ENCODE measurements around the gene CIAO2B.
"Not testable (repeated sequence)": the region's sequence is repeated elsewhere in the genome, so short reads cannot be mapped to it uniquely, and the experiment has no call there.

Gene CIAO2B

DNA sequence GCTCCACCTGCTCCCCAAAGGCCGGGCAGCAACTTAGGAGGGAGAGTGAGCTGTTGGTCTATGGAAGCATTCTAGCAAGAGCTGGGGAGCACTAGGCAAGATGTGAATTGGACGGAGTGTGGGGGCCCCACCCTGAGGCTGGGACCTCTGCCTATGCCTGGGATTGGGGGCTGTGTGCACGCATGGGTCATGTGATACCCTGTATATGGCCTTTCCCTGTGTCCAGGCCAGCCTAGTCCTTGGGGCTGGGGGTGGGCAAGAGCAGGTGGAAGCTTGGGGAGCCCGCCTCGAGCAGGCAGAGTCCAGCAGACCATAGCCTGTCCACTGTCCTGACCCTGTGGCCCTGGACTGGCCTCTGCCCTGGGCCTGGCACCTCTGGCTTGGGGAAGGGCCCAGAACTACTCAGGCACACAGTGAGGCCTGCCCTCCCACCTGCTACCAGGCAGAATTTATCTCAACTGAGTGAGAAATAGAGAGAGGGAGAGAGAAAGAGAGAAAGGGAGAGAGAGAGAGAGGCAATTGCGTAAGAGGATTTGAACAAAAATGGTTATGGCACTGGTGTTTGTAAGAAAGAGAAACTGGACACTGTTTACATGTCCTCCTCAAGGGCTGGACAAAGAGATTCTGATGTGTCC lies 34.8 kb downstream of the CIAO2B start:
- Histone ChIP-seq H3K27me3 (ENCODE audit: control insufficient read depth in 2 of 2, insufficient read depth in 2 of 2, low read length in 2 of 2) (no peaks in the 10 kb centered on the region), H3K9me3 (ENCODE audit: control insufficient read depth in 2 of 2, low read length in 2 of 2) (no peaks in the 10 kb centered on the region), H3K4me1 (ENCODE audit: control insufficient read depth in 2 of 2, insufficient read depth in 2 of 2, low read length in 2 of 2) (peaks cover 37 to 44% of the 10 kb centered on the region in 2 donors), H3K27ac (ENCODE audit: low read depth in 2 of 2, low read length in 2 of 2) (peak overlapping the region; percentile 69 to 75), H3K36me3 (ENCODE audit: control insufficient read depth in 2 of 2, insufficient read depth in 2 of 2, low read length in 2 of 2) (no peaks in the 10 kb centered on the region), H3K9ac (ENCODE audit: low read depth in 1 of 2, low read length in 2 of 2) (peak overlapping the region in 1 of 2 donors; percentile 78), H3K4me3 (ENCODE audit: low read length in 2 of 2) (no peak overlapping the region)

DNA sequence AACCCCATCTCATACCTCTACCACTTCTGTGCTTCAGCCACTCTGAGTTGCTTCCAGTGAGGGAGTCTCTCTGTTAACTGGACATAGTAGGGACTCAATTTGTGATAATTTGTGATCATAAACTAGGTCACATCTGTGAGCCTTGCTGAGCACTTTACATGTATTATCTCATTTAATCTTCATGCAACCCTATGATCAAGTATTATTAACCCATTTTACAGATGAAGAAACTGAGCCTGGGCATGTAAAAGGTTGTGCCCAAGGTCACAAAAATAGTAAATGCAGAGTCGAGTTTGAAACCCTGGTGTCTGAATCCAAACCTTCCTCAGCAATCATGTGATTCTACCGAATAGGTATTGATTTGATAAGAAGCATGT lies 35.3 kb downstream of the CIAO2B start:
- H3K4me1 ChIP-seq (ENCODE audit: control insufficient read depth in 2 of 2, insufficient read depth in 2 of 2, low read length in 2 of 2): peaks cover 37 to 44% of the 10 kb centered on the region in 2 donors
- H3K36me3 ChIP-seq (ENCODE audit: control insufficient read depth in 2 of 2, insufficient read depth in 2 of 2, low read length in 2 of 2): no peaks in the 10 kb centered on the region
- H3K9me3 ChIP-seq (ENCODE audit: control insufficient read depth in 2 of 2, low read length in 2 of 2): no peaks in the 10 kb centered on the region
- no peak overlapping the region for H3K4me3 ChIP-seq (ENCODE audit: low read length in 2 of 2)
- no peak overlapping the region for H3K9ac ChIP-seq (ENCODE audit: low read depth in 1 of 2, low read length in 2 of 2)
- peak overlapping the region; percentile 69 to 75 for H3K27ac ChIP-seq (ENCODE audit: low read depth in 2 of 2, low read length in 2 of 2)
- H3K27me3 ChIP-seq (ENCODE audit: control insufficient read depth in 2 of 2, insufficient read depth in 2 of 2, low read length in 2 of 2): no peaks in the 10 kb centered on the region

DNA sequence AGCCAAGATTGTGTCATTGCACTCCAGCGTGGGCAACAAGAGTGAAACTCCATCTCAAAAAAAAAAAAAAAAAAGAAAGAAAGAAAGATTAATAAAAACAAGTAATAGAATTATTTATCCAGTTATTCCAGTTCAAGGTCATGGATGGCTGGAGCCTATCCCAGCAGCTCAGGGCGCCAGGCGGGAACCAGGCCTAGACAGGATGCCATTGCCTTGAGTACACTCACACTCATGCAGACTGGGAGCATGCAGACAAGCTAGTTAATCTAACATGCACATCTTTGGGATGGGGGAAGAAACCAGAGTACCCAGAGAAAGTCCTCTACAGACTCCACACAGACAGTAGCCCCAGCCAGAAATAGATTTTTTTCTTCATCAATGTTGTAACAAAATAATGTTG lies 36.0 kb downstream of the CIAO2B start:
- H3K27ac ChIP-seq (ENCODE audit: low read depth in 2 of 2, low read length in 2 of 2): no peak overlapping the region
- no peaks in the 10 kb centered on the region for H3K9me3 ChIP-seq (ENCODE audit: control insufficient read depth in 2 of 2, low read length in 2 of 2)
- no peaks in the 10 kb centered on the region for H3K36me3 ChIP-seq (ENCODE audit: control insufficient read depth in 2 of 2, insufficient read depth in 2 of 2, low read length in 2 of 2)
- no peak overlapping the region for H3K9ac ChIP-seq (ENCODE audit: low read depth in 1 of 2, low read length in 2 of 2)
- H3K4me3 ChIP-seq (ENCODE audit: low read length in 2 of 2): no peak overlapping the region
- no peaks in the 10 kb centered on the region for H3K27me3 ChIP-seq (ENCODE audit: control insufficient read depth in 2 of 2, insufficient read depth in 2 of 2, low read length in 2 of 2)
- H3K4me1 ChIP-seq (ENCODE audit: control insufficient read depth in 2 of 2, insufficient read depth in 2 of 2, low read length in 2 of 2): peaks cover 37 to 44% of the 10 kb centered on the region in 2 donors

DNA sequence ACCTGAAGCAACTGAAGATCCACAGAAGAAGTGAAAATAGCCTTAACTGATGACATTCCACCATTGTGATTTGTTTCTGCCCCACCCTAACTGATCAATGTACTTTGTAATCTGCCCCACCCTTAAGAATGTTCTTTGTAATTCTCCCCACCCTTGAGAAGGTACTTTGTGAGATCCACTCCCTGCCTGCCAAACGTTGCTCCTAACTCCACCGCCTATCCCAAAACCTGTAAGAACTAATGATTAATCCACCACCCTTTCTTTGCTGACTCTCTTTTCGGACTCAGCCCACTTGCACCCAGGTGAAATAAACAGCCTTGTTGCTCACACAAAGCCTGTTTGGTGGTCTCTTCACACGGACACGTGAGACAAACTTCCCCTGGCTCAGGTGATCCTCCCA lies 37.5 kb downstream of the CIAO2B start:
- Histone ChIP-seq H3K4me1 (ENCODE audit: control insufficient read depth in 2 of 2, insufficient read depth in 2 of 2, low read length in 2 of 2) (peaks cover 37 to 43% of the 10 kb centered on the region in 2 donors), H3K27ac (ENCODE audit: low read depth in 2 of 2, low read length in 2 of 2) (peak overlapping the region; percentile 86 to 87), H3K9ac (ENCODE audit: low read depth in 1 of 2, low read length in 2 of 2) (peak overlapping the region in 1 of 2 donors; percentile 37)
- not testable (repeated sequence) for H3K9me3 ChIP-seq (ENCODE audit: control insufficient read depth in 2 of 2, low read length in 2 of 2); H3K36me3 ChIP-seq (ENCODE audit: control insufficient read depth in 2 of 2, insufficient read depth in 2 of 2, low read length in 2 of 2); H3K4me3 ChIP-seq (ENCODE audit: low read length in 2 of 2); H3K27me3 ChIP-seq (ENCODE audit: control insufficient read depth in 2 of 2, insufficient read depth in 2 of 2, low read length in 2 of 2)

DNA sequence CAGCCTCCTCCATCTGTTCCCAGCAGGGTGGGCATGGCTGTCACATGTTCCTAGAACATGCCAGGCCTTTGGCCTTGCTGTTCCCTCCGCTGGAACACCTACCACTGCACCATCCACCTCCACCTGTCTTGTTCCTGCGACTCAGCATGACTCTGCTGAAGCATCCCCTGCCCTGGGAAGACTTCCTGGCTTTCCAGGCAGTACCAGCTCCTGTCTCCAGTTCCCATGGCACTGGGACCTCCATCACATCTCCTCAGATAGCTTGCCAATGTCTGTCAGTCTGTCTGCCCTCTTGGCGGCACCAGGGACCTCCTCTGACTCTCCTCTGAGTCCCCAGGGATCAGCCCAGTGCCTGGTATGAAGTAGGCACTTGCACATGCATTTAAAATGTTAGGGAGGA lies 38.2 kb downstream of the CIAO2B start:
- H3K27ac ChIP-seq (ENCODE audit: low read depth in 2 of 2, low read length in 2 of 2): peak overlapping the region; percentile 86 to 87
- no peaks in the 10 kb centered on the region for H3K9me3 ChIP-seq (ENCODE audit: control insufficient read depth in 2 of 2, low read length in 2 of 2)
- H3K27me3 ChIP-seq (ENCODE audit: control insufficient read depth in 2 of 2, insufficient read depth in 2 of 2, low read length in 2 of 2): no peaks in the 10 kb centered on the region
- peaks cover 33 to 37% of the 10 kb centered on the region in 2 donors for H3K4me1 ChIP-seq (ENCODE audit: control insufficient read depth in 2 of 2, insufficient read depth in 2 of 2, low read length in 2 of 2)
- H3K36me3 ChIP-seq (ENCODE audit: control insufficient read depth in 2 of 2, insufficient read depth in 2 of 2, low read length in 2 of 2): no peaks in the 10 kb centered on the region
- H3K4me3 ChIP-seq (ENCODE audit: low read length in 2 of 2): no peak overlapping the region
- H3K9ac ChIP-seq (ENCODE audit: low read depth in 1 of 2, low read length in 2 of 2): peak overlapping the region; percentile 5 to 46

DNA sequence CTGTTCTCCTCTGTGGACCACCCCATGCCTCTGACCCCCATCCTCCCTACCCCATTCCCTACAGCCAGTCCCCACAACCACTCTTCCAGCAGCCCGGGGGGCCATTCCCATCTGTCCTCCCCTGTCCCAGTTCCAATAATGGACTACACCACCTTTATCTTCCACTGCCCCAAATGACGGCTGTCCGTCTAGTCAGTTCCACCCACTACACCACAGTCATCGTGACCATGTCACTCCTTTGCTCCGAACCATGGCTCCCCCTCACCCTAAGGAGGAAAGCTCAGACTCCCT lies 38.6 kb downstream of the CIAO2B start:
- Histone ChIP-seq H3K9ac (ENCODE audit: low read depth in 1 of 2, low read length in 2 of 2) (peak overlapping the region; percentile 41 to 46), H3K36me3 (ENCODE audit: control insufficient read depth in 2 of 2, insufficient read depth in 2 of 2, low read length in 2 of 2) (no peaks in the 10 kb centered on the region), H3K27me3 (ENCODE audit: control insufficient read depth in 2 of 2, insufficient read depth in 2 of 2, low read length in 2 of 2) (no peaks in the 10 kb centered on the region), H3K4me3 (ENCODE audit: low read length in 2 of 2) (no peak overlapping the region), H3K27ac (ENCODE audit: low read depth in 2 of 2, low read length in 2 of 2) (peak overlapping the region; percentile 86 to 87), H3K4me1 (ENCODE audit: control insufficient read depth in 2 of 2, insufficient read depth in 2 of 2, low read length in 2 of 2) (peaks cover 30 to 33% of the 10 kb centered on the region in 2 donors), H3K9me3 (ENCODE audit: control insufficient read depth in 2 of 2, low read length in 2 of 2) (no peaks in the 10 kb centered on the region)

DNA sequence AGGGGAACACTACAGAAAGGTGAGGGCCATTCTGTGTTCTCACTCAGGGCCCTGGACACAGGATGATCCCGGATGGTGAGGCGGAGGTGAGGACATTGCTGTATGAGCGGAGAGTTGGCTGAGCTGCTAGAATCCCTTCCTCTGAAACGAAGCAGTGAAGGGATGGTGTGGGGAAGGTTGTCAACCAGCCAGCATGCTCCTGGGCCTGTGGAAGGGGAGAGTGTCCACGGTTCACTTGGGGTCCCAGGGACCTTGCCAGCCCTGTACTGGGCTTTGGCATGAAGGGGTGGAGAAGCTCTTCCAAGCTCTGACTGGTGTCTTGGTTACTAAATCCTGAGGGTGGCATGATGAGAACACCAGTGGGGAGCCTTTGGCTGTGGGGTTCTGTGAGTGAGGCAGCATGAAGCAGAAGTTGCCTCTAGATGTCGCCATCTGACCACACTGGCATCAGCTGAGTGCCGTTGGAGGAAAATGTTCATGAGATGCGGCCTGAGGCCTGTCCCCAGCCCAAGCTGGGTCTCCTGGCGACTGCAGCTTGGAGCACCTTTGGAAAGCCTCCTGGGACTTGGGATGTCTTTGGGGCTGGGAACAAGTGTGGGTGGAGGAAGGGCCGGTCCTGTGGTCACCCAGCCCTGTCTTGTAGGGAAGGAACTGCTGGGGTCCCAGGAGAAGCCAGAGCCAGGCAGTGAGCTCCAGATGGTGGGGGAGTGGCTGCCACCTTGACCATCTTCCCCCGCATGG lies 39.1 kb downstream of the CIAO2B start:
- Histone ChIP-seq H3K4me1 (ENCODE audit: control insufficient read depth in 2 of 2, insufficient read depth in 2 of 2, low read length in 2 of 2) (peaks cover 26 to 29% of the 10 kb centered on the region in 2 donors), H3K36me3 (ENCODE audit: control insufficient read depth in 2 of 2, insufficient read depth in 2 of 2, low read length in 2 of 2) (no peaks in the 10 kb centered on the region), H3K4me3 (ENCODE audit: low read length in 2 of 2) (no peak overlapping the region), H3K27me3 (ENCODE audit: control insufficient read depth in 2 of 2, insufficient read depth in 2 of 2, low read length in 2 of 2) (no peaks in the 10 kb centered on the region), H3K9ac (ENCODE audit: low read depth in 1 of 2, low read length in 2 of 2) (peak overlapping the region; percentile 41 to 46), H3K9me3 (ENCODE audit: control insufficient read depth in 2 of 2, low read length in 2 of 2) (no peaks in the 10 kb centered on the region), H3K27ac (ENCODE audit: low read depth in 2 of 2, low read length in 2 of 2) (peak overlapping the region; percentile 86 to 87)

DNA sequence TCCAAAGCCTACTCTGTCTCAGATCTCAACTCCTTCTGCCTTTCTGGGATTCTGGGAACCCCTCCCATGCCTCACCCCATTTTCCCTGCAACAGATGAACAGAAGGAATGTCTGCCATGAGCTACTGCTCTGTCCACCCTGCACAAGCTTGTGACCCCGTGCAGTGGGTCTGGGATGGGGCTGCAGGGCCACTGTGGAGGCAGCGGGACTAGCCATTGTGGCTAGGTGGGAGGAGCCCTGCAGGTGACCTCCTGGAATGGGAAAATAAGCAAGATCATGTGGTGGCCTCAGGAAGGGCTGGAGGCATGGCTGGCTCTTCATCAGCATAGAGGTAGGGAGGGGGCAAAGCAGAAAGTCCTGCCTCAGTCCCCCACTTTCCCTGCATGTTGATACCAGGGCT lies 40.1 kb downstream of the CIAO2B start:
- Histone ChIP-seq H3K9ac (ENCODE audit: low read depth in 1 of 2, low read length in 2 of 2) (no peak overlapping the region), H3K27me3 (ENCODE audit: control insufficient read depth in 2 of 2, insufficient read depth in 2 of 2, low read length in 2 of 2) (no peaks in the 10 kb centered on the region), H3K4me1 (ENCODE audit: control insufficient read depth in 2 of 2, insufficient read depth in 2 of 2, low read length in 2 of 2) (peaks cover 18 to 20% of the 10 kb centered on the region in 2 donors), H3K27ac (ENCODE audit: low read depth in 2 of 2, low read length in 2 of 2) (no peak overlapping the region), H3K9me3 (ENCODE audit: control insufficient read depth in 2 of 2, low read length in 2 of 2) (no peaks in the 10 kb centered on the region), H3K4me3 (ENCODE audit: low read length in 2 of 2) (no peak overlapping the region), H3K36me3 (ENCODE audit: control insufficient read depth in 2 of 2, insufficient read depth in 2 of 2, low read length in 2 of 2) (no peaks in the 10 kb centered on the region)

DNA sequence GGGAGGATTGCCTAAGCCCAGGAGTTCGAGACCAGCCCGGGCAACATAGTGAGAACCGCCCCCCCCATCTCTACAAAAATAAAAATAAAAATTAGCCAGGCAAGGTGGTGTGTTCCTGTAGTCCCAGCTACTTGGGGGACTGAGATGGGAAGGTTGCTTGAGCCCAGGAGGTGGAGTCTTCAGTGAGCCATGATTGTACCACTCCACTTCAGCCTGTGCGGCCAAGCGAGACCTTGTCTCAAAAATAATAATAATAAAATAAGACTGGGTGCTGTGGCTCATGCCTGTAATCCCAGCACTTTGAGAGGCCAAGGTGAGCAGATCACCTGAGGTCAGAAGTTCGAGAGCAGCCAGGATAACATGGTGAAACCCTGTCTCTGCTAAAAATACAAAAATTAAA lies 42.4 kb downstream of the CIAO2B start:
- Histone ChIP-seq H3K4me1 (ENCODE audit: control insufficient read depth in 2 of 2, insufficient read depth in 2 of 2, low read length in 2 of 2) (peaks cover 13 to 14% of the 10 kb centered on the region in 2 donors), H3K27ac (ENCODE audit: low read depth in 2 of 2, low read length in 2 of 2) (no peak overlapping the region), H3K36me3 (ENCODE audit: control insufficient read depth in 2 of 2, insufficient read depth in 2 of 2, low read length in 2 of 2) (peaks cover 3% of the 10 kb centered on the region in 2 donors), H3K27me3 (ENCODE audit: control insufficient read depth in 2 of 2, insufficient read depth in 2 of 2, low read length in 2 of 2) (no peaks in the 10 kb centered on the region), H3K4me3 (ENCODE audit: low read length in 2 of 2) (no peak overlapping the region), H3K9ac (ENCODE audit: low read depth in 1 of 2, low read length in 2 of 2) (no peak overlapping the region), H3K9me3 (ENCODE audit: control insufficient read depth in 2 of 2, low read length in 2 of 2) (no peaks in the 10 kb centered on the region)

DNA sequence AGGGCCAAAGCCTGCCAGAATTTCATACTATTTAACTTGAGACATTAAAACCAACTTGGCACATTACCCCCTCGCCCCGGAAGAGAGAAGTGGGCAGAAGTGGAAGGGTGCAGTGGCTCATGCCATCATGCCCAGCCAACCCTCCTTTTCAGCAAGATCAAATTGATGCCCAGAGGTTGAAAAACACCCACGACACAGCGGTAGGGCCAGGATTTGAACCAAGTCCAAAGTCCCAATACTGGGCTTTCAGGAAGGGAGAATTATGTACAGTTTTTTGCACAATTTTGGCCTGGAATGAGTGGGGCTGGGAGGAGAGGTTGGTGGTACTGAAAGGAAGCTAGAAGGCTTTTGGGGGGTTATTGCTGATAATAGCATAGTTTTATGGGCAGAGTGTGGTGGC lies 42.8 kb downstream of the CIAO2B start:
- Histone ChIP-seq H3K4me1 (ENCODE audit: control insufficient read depth in 2 of 2, insufficient read depth in 2 of 2, low read length in 2 of 2) (peaks cover 12% of the 10 kb centered on the region in 2 donors), H3K27me3 (ENCODE audit: control insufficient read depth in 2 of 2, insufficient read depth in 2 of 2, low read length in 2 of 2) (no peaks in the 10 kb centered on the region), H3K4me3 (ENCODE audit: low read length in 2 of 2) (no peak overlapping the region), H3K36me3 (ENCODE audit: control insufficient read depth in 2 of 2, insufficient read depth in 2 of 2, low read length in 2 of 2) (peaks cover 7% of the 10 kb centered on the region in 2 donors), H3K9ac (ENCODE audit: low read depth in 1 of 2, low read length in 2 of 2) (no peak overlapping the region), H3K9me3 (ENCODE audit: control insufficient read depth in 2 of 2, low read length in 2 of 2) (no peaks in the 10 kb centered on the region), H3K27ac (ENCODE audit: low read depth in 2 of 2, low read length in 2 of 2) (no peak overlapping the region)
